ENCODE data around the gene SESTD1.
"Not testable (repeated sequence)": the region's sequence is repeated elsewhere in the genome, so short reads cannot be mapped to it uniquely, and the experiment has no call there.

SESTD1 gene

GRCh38 chr2:179255129-179255528 lies 9.5 kb downstream of the SESTD1 start:
- H3K4me3 Mint-ChIP-seq = no peak overlapping the region
- DNase-seq = no peak
- no peak overlapping the region for H3K27ac Mint-ChIP-seq
- H3K36me3 Mint-ChIP-seq (ENCODE audit: low read depth) = no peaks in the 10 kb centered on the region
- no peaks in the 10 kb centered on the region for H3K9me3 Mint-ChIP-seq
- no peaks in the 10 kb centered on the region for H3K27me3 Mint-ChIP-seq
- H3K4me1 Mint-ChIP-seq (ENCODE audit: low read depth) = peaks cover 45% of the 10 kb centered on the region

- no peaks in the 10 kb centered on the region for H3K36me3 Mint-ChIP-seq (ENCODE audit: low read depth)
- peak overlapping the region; percentile 47 for H3K27ac Mint-ChIP-seq
- no peaks in the 10 kb centered on the region for H3K9me3 Mint-ChIP-seq
- no peaks in the 10 kb centered on the region for H3K27me3 Mint-ChIP-seq
- H3K4me1 Mint-ChIP-seq (ENCODE audit: low read depth) = peaks cover 56% of the 10 kb centered on the region
- H3K4me3 Mint-ChIP-seq = no peak overlapping the region
- DNase-seq = no peak
These were observed 11.4 kb downstream of the SESTD1 start for GRCh38 chr2:179253226-179253625.

DNA sequence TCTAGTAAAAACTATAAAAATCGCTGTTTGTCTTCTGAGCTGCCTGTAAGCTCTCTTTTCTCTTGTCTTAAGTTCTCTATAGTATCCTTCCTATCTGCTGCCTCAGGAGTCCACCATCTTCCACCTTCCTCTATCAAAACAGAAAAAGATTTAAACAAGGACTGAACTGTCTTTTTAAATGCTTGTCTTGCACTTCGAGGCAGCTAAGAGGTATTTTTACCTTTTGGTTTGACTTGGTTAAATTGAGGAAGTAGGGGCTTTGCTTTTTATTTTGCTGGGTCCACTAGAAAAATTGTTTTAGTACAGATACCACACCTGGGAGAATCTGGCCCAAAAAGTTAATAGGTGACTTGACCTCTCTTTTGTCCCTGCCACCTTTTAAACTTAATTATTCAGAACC lies 12.2 kb downstream of the SESTD1 start:
- Mint-ChIP-seq H3K27ac (no peak overlapping the region), H3K4me1 (ENCODE audit: low read depth) (peaks cover 60% of the 10 kb centered on the region), H3K9me3 (no peaks in the 10 kb centered on the region), H3K36me3 (ENCODE audit: low read depth) (no peaks in the 10 kb centered on the region), H3K4me3 (no peak overlapping the region), H3K27me3 (no peaks in the 10 kb centered on the region)
- DNase-seq = no peak

- DNase-seq = no peak
- no peaks in the 10 kb centered on the region for H3K9me3 Mint-ChIP-seq
- H3K36me3 Mint-ChIP-seq (ENCODE audit: low read depth) = no peaks in the 10 kb centered on the region
- H3K4me3 Mint-ChIP-seq = no peak overlapping the region
- H3K27me3 Mint-ChIP-seq = no peaks in the 10 kb centered on the region
- H3K4me1 Mint-ChIP-seq (ENCODE audit: low read depth) = peaks cover 60% of the 10 kb centered on the region
- no peak overlapping the region for H3K27ac Mint-ChIP-seq
These were observed 12.8 kb downstream of the SESTD1 start for GRCh38 chr2:179251870-179252269.

GRCh38 chr2:179250848-179251504 lies 13.7 kb downstream of the SESTD1 start:
- peak overlapping the region; percentile 69 for H3K27ac Mint-ChIP-seq
- H3K4me1 Mint-ChIP-seq (ENCODE audit: low read depth) = peaks cover 64% of the 10 kb centered on the region
- H3K36me3 Mint-ChIP-seq (ENCODE audit: low read depth) = no peaks in the 10 kb centered on the region
- H3K9me3 Mint-ChIP-seq = peaks cover 2% of the 10 kb centered on the region
- H3K4me3 Mint-ChIP-seq = no peak overlapping the region
- no peaks in the 10 kb centered on the region for H3K27me3 Mint-ChIP-seq
- DNase-seq = no peak

DNA sequence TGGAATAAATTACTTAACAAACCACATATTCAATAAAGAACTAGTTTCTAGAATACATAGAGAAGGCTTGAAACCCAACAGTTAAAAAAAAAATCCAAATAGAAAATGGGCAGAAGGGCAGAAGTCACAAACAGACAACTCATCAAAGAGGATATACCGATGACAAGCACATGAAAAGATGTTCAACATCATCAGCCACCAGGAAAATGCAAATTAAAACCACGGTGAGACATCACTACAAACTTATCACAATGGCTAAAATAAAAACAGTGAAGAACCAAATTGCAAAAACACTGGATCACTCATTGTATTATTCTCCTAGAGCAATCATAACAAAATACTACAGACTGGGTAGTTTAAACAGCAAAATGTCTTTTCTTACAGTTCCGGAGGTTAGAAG lies 14.5 kb downstream of the SESTD1 start:
- DNase-seq = no peak
- H3K4me3 Mint-ChIP-seq = no peak overlapping the region
- H3K27ac Mint-ChIP-seq = peak overlapping the region; percentile 69
- peaks cover 60% of the 10 kb centered on the region for H3K4me1 Mint-ChIP-seq (ENCODE audit: low read depth)
- peaks cover 2% of the 10 kb centered on the region for H3K9me3 Mint-ChIP-seq
- no peaks in the 10 kb centered on the region for H3K27me3 Mint-ChIP-seq
- no peaks in the 10 kb centered on the region for H3K36me3 Mint-ChIP-seq (ENCODE audit: low read depth)

- H3K4me1 Mint-ChIP-seq (ENCODE audit: low read depth) = peaks cover 47% of the 10 kb centered on the region
- H3K27ac Mint-ChIP-seq = no peak overlapping the region
- no peak for DNase-seq
- no peaks in the 10 kb centered on the region for H3K27me3 Mint-ChIP-seq
- H3K36me3 Mint-ChIP-seq (ENCODE audit: low read depth) = no peaks in the 10 kb centered on the region
- no peak overlapping the region for H3K4me3 Mint-ChIP-seq
- peaks cover 2% of the 10 kb centered on the region for H3K9me3 Mint-ChIP-seq
These were observed 16.6 kb downstream of the SESTD1 start for GRCh38 chr2:179248024-179248348.

GRCh38 chr2:179247318-179248023 lies 17.2 kb downstream of the SESTD1 start:
- peaks cover 42% of the 10 kb centered on the region for H3K4me1 Mint-ChIP-seq (ENCODE audit: low read depth)
- no peaks in the 10 kb centered on the region for H3K36me3 Mint-ChIP-seq (ENCODE audit: low read depth)
- H3K27ac Mint-ChIP-seq = no peak overlapping the region
- no peaks in the 10 kb centered on the region for H3K27me3 Mint-ChIP-seq
- peaks cover 2% of the 10 kb centered on the region for H3K9me3 Mint-ChIP-seq
- no peak overlapping the region for H3K4me3 Mint-ChIP-seq
- DNase-seq = no peak

DNA sequence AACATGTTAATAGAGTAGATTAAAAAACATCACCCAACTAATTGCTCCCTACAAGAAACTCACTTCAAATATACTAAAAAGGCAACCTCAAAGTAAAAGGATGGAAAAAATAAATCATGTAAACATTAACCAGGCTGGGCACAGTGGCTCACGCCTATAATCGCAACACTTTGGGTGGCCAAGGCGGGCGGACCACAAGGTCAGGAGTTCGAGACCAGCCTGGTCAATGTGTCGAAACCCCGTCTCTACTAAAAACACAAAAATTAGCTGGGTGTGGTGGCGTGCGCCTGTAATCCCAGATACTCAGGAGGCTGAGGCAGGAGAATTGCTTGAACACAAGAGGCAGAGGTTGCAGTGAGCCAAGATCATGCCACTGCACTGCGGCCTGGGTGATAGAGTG lies 18.8 kb downstream of the SESTD1 start:
- not testable (repeated sequence) for H3K27me3 Mint-ChIP-seq; H3K27ac Mint-ChIP-seq; H3K36me3 Mint-ChIP-seq (ENCODE audit: low read depth); H3K9me3 Mint-ChIP-seq; H3K4me3 Mint-ChIP-seq; DNase-seq
- H3K4me1 Mint-ChIP-seq (ENCODE audit: low read depth) = peaks cover 30% of the 10 kb centered on the region

GRCh38 chr2:179243046-179243445 lies 21.6 kb downstream of the SESTD1 start:
- DNase-seq = no peak
- peaks cover 2% of the 10 kb centered on the region for H3K9me3 Mint-ChIP-seq
- H3K27me3 Mint-ChIP-seq = no peaks in the 10 kb centered on the region
- peaks cover 37% of the 10 kb centered on the region for H3K4me1 Mint-ChIP-seq (ENCODE audit: low read depth)
- no peaks in the 10 kb centered on the region for H3K36me3 Mint-ChIP-seq (ENCODE audit: low read depth)
- H3K27ac Mint-ChIP-seq = no peak overlapping the region
- no peak overlapping the region for H3K4me3 Mint-ChIP-seq

GRCh38 chr2:179240481-179241451 lies 23.9 kb downstream of the SESTD1 start:
- peak overlapping the region; percentile 10 for H3K27ac Mint-ChIP-seq
- H3K9me3 Mint-ChIP-seq = no peaks in the 10 kb centered on the region
- peaks cover 33% of the 10 kb centered on the region for H3K4me1 Mint-ChIP-seq (ENCODE audit: low read depth)
- no peak overlapping the region for H3K4me3 Mint-ChIP-seq
- H3K27me3 Mint-ChIP-seq = no peaks in the 10 kb centered on the region
- no peak for DNase-seq
- no peaks in the 10 kb centered on the region for H3K36me3 Mint-ChIP-seq (ENCODE audit: low read depth)

DNA sequence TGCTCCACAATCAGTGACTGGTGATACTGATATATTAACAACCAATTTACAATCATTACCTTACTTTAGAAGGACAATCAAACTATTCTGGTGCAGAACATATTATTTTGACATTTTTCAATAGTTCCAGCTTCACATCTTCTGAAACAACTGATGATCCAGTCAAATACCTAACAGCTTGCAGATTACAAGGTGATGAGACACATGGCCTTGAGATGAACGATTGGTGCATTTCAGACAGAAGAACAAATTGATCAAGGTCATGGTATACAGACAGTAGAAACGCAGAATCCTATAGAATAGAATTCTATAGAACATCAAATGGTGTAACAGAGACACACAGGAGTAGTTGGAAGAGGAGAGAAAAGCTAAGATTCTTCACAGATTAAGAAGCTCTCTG lies 24.8 kb downstream of the SESTD1 start:
- peaks cover 36% of the 10 kb centered on the region for H3K4me1 Mint-ChIP-seq (ENCODE audit: low read depth)

GRCh38 chr2:179239195-179239594 lies 25.4 kb downstream of the SESTD1 start:
- H3K4me1 Mint-ChIP-seq (ENCODE audit: low read depth) = peaks cover 36% of the 10 kb centered on the region
- no peaks in the 10 kb centered on the region for H3K36me3 Mint-ChIP-seq (ENCODE audit: low read depth)
- no peak overlapping the region for H3K4me3 Mint-ChIP-seq
- DNase-seq = no peak
- no peaks in the 10 kb centered on the region for H3K9me3 Mint-ChIP-seq
- H3K27me3 Mint-ChIP-seq = no peaks in the 10 kb centered on the region
- H3K27ac Mint-ChIP-seq = peak overlapping the region; percentile 37

More for the DNA sequence above, 24.8 kb downstream of the SESTD1 start:
- Mint-ChIP-seq H3K27ac (peak overlapping the region; percentile 10), H3K4me3 (no peak overlapping the region), H3K36me3 (ENCODE audit: low read depth) (no peaks in the 10 kb centered on the region), H3K27me3 (no peaks in the 10 kb centered on the region), H3K9me3 (no peaks in the 10 kb centered on the region)
- no peak for DNase-seq

- Mint-ChIP-seq H3K4me3 (no peak overlapping the region), H3K27ac (no peak overlapping the region), H3K36me3 (ENCODE audit: low read depth) (no peaks in the 10 kb centered on the region), H3K4me1 (ENCODE audit: low read depth) (peaks cover 36% of the 10 kb centered on the region), H3K9me3 (no peaks in the 10 kb centered on the region), H3K27me3 (no peaks in the 10 kb centered on the region)
- no peak for DNase-seq
These were observed 26.6 kb downstream of the SESTD1 start for GRCh38 chr2:179238027-179238426.

All from activated T-cell treated with anti-CD3 and anti-CD28 coated beads, Interleukin-2, amount 50 U/mL, for 24 hours (primary cell).